GM19397 (cell line): ENCODE data around the gene BAD.
A peak's percentile ranks its signal among the peaks of the same experiment; 100 is the strongest.

Experiments
- ATAC-seq: cut with Tn5 transposase; IDR thresholded peaks from one replicate; pipeline ENCODE4 v1.9.1; 2021; ENCODE audit warnings: mild to moderate bottlenecking, moderate library complexity; ENCODE audit not compliant: unreplicated experiment

The BAD gene

DNA sequence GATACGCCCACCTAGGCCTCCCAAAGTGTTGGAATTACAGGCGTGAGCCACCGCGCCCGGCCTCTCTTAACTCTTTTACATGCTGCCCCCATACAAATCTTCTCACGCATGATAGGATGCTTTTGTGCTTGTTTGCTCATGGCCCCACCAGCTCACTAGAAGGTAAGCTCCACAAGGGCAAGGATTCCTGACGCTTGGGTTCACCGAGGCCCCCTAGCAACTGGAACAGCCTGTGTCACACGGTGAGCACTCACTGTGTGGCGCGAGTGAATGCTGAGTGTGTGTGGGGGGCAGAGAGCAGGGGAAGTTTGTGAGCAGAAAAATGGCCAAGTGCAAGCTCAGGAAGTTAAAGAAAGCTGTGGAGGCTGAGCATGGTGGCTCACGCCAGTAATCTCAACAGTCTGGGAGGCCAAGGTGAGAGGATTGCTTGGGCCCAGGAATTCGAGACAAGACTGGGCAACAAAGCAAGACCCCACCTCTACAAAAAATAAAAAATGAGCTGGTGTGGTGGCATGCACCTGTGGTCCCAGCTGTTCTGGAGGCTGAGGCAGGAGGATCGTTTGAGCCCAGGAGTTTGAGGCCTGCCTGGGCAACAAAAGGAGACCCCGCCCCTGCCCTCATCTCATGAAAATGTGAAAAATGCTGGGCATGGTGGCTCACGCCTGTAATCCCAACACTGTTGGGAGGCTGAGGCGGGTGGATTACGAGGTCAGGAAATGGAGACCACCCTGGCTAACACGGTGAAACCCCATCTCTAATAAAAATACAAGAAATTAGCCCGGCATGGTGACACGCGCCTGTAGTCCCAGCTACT lies 2.3 kb downstream of the BAD start:
- no peak for ATAC-seq

DNA sequence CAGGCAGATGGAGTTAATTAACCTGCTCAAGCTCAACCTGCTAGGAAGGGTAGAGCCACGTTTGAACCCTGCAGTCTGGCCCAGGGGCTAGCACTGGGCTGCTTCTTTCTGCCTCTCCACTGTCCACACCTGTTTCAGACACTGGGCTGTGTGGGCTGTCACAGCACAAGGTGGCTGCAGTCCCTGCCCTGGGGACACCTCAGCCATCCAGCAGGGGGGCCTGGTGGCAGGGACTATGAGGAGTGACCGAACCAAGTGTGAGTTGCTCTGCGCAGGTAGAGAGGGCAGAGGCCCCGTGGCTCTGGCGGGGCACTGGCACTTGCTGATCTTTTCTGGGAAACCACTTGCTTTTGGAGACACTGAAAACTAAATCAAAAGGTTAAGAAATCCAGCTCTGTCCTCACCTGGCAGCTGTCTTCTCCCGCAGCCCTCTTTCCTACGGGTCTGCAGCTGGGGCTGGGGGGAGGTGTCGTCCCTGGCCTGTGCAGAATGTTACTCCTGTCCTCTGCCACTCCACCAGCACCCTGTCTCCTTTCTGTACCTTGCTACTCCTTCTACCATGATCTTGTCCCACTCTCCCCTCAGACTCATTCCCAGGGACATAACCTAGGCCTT lies 5.8 kb downstream of the BAD start:
- no peak for ATAC-seq

DNA sequence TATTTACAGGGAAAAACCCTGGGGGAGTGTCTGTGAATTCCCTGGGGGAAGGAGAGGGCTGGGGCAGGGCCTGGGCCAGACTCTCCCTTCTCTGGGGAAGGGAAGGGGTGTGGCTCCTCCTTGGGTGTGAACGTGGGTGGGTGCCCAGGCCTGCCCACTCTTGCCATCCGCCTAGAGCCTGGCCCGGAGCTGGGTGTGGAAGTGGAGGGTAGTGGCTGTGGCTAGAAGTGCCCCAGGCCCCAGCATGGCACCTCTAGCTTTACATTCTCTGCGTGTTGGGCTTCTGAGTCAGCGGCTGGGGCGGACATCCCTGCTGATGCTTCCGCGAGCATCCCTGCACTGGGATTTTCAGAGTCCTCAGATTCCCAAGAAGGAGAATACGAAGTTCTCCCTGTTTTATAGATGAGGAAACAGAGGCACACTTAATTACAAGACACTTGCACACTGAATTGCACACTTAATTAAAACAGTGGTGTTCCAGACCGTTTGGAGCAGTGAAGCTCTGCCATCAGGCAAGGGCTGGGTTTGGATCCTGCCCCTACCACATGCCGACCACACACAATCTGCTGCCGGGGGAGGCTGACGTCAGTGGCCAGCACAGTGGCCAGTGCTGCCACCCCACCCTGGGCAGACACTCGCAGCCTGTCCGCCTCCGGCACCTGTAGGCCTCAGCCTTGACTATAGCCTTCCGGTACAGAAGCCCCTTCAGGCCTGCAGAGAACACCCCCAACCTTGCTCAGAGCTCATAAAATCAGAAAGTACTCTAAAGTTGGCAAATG lies 7.6 kb downstream of the BAD start:
- ATAC-seq: no peak

DNA sequence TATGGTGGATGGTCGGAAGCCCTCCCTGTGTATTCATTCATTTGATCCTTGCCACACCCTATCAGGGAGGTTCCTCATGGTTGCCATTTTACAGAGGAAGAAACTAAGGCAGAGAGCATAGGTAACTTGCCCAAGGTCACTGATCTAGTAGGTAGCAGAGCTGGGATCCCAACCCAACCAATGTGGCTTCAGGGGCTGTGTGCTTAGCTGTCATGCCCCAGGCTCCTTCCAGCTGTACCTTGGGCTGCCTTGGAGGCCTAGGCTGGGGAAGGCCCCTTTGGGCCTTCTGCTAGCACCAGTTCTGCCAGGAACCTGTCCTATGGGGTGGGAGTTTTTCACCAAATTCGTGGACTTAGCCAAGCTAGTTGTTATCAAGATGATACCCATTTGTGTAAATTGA lies 8.6 kb downstream of the BAD start:
- no peak for ATAC-seq

DNA sequence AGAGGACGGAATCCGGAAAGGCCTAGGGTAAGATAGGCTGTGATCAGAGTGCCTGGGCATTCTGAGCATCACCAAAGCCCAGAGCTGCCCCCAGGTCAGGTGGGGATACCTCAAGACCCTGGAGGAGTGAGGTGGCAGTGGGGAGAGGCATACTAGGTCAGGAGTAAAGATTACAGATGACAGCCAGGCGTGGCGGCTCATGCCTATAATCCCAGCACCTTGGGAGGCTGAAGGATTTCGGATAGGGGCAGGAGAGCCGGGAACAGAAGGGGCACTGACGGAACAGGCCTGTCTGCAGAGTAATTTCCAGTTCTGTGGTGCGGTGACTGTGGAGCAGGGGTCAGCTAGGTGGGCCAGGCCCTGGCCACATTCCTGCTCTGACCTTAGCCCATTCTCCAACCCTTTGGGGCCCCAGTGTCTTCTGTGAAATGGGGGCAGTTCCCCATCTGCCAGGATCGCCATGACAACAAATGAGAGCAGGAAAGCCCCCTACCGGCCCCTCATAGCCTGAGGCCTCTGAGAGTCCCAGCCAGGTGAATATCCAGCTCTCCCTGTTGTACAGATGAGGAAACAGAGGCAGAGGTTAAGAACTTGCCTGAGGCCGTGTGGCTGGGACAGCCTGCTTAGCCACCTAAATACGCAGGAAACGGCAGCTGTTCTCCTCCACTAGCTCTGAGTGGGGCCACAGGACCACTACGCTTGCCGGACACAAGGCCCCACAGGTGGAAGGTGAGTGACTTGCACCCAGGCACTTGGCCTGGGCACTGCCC lies 9.2 kb downstream of the BAD start:
- no peak for ATAC-seq

DNA sequence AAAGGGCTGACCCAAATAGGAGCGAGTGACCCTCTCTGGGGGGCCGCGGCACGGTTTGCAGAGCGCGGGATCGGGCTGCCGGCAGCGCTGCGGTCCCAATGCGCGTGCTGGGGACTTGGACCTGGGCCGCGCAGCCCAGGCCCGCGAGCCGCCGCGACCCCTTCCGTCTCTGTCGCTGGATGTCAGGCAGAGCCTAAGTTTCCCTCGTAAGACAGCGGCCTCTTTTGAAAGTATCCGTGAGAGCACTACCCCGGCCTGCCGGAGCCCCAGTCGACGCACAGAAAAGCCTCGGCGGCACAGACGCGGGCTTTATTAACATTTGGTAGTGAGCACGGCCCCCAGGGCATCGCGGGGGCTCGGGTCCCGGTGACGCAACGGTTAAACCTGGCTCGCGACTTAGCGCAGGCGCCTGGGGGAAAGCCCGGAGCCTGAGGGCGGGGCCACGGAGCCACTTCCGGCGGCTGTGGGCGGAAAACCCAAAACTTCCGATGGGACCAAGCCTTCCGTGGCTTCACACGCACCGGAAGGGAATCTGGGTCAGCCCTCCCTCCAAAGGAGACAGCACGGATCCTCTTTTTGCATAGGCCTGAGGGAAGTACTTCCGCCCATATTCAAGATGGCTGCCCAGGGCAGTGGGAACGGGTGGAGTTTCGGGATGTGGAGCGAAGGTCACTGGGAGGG lies 14.8 kb downstream of the BAD start:
- peak; percentile 58 for ATAC-seq

DNA sequence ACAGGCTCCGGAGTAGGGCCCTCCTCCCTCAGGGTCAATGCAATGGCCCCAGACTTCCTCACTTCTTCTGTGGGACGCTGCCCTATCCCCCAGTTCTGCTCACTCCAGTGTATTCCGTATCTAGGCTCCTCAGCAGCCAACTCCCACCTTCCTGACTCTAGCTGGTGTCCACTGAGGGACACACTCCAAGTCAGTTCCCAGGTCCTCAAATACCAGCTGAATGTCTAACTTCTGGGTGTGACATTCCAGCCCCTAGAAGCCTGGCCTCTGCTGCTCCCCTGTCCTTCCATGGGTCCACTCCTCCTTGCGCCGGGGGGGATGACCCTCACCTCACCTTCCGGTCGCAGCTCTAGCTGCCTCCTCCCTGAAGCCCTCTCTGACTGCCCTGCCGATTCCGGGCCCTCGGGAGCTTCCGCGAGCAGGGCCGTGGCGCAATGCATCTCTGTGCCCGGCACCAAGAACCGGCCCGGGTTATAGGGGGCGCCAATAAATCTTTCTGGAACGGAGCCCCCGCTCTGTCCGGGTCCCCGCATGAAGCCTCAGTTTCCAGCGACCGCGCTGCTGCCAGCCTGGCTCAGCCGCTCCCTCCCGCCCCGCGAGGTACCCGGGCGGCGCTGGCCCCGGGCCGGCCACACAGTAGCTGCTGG lies 15.4 kb downstream of the BAD start:
- ATAC-seq: peak; percentile 16

DNA sequence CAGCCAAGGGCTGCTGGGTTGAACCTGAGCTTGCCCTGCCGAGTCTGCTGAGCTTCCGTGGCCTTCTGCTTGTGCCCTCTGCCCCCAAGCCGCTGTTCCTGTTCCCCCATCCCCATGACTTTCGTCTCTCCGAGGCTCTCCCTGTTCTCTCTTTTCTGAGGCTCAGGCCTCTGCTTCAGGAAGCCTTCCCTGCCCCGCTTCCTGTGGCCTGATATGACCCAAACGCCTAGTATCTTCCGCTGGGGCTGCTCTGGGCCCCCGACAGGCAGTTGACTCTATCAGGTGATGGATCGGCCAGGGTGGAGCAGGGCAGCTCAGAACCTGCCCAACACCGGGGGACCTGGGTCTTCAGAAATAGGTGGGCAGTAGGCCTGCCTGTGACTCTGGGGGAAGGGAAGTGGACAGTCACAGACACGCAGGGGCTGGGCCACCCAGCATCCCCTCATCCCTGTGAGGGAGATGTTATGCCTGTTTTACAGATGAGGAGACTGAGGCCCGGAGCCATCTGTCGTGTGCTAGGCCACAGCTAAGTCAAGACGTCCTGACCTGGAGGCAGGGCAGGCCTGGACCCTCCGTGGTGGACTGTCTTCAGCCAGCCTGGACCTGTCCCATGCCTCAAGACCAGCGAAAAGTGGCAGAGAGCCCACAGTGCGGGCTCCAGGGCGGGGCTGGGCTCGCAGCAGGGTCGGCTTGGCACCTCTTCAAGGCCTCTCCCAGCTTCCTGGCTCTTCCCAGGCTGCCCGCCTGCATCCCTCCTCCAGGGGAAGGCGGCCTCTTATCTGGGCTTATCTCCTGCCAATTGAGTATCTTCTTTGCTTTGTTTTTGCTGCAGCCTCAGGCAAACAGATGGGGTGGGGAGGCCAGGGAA lies 16.2 kb downstream of the BAD start:
- no peak for ATAC-seq

DNA sequence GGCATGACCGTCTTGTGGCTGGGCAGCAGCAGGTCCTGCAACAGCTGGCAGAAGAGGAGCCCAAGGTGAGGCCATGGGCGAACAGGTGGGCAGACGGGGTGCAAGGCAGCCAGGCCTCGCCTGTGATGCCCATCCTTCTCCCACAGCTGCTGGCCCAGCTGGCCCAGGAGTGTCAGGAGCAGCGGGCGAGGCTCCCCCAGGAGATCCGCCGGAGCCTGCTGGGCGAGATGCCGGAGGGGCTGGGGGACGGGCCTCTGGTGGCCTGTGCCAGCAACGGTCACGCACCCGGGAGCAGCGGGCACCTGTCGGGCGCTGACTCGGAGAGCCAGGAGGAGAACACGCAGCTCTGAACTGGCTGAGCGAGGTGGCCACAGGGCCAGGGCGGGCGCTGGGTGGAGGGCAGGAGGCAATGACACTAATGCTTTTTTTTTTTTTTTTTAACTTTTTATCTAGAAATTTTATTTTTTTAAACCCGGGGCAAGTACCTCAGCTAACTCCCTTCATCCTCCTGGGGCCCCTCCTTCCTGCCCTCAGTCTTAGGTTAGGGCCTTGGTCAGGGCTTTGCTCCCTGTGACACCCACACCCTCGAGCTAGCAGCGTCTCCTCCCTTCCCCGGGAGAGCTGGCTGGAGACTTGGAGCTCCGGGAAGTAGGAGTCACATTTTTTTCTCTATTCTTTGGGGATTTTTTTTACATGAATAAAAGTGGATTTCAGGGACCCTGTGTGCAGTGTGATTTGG lies 17.1 kb downstream of the BAD start:
- no peak for ATAC-seq

DNA sequence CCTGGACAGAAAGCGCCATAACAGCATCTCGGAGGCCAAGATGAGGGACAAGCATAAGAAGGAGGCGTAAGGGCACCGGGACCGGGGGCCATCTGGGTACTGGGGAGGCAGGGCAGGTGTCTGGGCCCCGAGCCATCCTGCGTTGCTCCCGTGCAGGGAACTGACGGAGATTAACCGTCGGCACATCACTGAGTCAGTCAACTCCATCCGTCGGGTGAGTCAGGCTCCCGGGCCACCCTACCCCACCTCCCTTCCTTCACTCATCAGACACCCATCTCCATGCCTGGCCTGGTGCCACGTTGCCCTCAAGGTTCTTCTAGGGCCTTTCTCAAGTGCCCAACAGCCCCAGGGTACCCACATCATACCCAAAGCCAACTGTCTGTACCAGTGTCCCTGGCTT lies 18.1 kb downstream of the BAD start:
- no peak for ATAC-seq

DNA sequence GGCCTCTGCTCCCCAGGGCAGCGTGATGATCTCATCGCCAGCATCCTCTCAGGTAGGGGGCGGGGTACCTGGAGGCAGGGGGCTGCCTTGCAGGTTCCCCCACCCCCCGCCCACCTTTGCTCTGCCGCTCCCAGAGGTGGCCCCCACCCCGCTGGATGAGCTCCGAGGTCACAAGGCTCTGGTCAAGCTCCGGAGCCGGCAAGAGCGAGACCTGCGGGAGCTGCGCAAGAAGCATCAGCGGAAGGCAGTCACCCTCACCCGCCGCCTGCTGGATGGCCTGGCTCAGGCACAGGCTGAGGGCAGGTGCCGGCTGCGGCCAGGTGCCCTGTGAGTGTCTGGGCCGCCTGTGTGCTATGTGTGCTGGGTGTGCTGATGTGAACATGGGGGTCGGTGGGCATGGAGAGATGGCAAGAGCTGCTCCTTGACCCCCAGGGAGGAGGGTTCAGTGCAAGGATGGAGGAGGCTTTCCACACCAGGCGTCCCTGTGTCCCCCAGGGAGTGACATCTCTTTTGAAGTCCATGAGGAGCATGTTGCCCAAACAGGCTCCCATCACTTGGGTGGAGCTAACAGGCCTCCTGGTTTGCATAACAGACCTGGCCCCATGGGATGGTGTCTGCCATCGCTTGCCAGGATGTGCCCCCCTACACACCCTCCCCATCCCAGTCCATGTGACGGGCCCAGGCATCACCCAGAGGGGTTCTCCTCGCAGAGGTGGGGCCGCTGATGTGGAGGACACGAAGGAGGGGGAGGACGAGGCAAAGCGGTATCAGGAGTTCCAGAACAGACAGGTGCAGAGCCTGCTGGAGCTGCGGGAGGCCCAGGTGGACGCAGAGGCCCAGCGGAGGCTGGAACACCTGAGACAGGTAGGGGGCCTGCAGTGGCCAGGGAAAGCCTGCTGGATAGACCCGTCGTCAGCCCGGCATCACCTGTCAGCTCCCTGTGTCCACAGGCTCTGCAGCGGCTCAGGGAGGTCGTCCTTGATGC lies 19.0 kb downstream of the BAD start:
- no peak for ATAC-seq

DNA sequence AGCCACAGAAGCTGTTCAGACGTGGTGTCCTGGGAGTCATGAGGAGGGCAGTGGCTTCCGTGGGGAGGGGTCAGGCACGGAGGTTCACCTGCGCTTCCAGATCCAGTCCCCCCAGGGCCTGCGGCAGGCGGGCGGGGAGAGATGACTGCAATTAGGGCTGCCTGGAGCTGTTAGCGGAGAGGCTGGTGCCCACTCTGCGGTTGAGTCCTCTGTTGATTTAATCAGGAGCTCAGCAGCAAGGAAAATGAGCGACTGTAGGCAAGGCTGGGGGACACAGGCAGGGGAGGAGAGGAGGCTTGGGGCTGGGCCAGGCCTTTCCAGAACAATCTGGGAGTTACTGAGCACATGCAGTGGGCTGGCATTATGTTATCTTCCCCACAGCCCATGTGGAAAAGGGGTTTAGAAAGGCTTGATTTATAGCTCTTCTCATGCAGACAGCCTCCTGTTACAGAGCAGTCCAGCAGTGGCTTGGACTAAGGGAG lies 20.1 kb downstream of the BAD start:
- ATAC-seq: no peak

DNA sequence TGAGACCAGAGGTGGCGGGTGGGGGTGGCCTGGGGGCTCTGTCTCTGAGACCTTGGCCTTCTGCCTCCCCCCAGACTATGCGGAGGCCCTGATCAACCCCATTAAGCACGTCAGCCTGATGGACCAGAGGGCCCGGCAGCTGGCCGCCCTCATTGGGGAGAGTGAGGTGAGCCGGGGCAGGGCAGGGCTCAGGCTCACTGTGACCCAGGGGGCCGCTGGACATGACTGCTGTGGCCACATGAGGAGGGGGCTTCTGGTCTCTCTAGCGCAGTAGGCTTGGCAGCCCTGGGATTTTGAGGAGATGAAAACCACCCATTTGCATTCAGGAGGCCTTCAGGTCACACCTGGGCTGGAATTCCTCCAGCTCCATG lies 20.5 kb downstream of the BAD start:
- ATAC-seq: no peak

DNA sequence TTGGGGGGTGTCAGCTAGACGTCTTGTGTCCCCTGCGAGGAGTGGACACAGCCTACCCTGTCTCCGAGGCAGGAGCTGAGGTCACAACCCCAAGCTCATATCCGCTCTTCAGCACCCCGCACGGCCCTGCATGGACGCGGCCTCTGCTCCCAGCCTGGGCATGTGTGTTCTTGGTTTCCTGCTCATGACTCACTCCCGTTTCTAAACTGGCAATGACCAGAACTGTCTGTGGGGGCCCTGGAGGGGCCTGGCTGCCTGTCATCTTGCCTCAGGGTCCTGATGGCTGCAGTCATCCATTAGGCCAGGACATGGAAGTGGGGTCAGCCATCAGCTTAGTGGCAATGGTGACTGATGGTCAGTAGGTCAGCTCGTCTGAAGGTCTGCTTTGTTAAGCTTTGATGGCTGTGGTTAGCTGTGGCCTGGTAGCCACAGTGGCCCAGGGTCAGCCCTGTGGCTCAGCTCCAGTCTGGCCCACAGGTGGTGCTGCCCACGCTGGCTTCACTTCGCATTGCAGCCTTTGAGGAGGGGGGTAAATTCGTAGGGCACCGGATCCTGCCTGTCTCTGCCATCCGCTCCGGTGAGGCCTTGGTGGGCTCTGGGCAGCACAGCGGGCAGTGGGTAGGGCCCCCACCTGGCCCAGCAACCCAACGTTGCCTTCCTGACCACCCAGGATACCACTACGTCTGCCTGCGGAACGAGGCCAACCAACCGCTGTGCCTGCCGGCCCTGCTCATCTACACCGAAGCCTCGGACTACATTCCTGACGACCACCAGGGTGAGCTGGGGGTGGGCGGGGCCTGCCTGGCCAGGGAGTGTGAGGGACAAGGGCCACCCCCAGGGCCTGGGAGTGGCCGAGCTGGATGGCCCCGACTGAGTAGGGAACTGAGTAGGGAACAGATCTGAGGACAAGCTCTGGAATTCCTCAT lies 21.2 kb downstream of the BAD start:
- ATAC-seq: no peak

DNA sequence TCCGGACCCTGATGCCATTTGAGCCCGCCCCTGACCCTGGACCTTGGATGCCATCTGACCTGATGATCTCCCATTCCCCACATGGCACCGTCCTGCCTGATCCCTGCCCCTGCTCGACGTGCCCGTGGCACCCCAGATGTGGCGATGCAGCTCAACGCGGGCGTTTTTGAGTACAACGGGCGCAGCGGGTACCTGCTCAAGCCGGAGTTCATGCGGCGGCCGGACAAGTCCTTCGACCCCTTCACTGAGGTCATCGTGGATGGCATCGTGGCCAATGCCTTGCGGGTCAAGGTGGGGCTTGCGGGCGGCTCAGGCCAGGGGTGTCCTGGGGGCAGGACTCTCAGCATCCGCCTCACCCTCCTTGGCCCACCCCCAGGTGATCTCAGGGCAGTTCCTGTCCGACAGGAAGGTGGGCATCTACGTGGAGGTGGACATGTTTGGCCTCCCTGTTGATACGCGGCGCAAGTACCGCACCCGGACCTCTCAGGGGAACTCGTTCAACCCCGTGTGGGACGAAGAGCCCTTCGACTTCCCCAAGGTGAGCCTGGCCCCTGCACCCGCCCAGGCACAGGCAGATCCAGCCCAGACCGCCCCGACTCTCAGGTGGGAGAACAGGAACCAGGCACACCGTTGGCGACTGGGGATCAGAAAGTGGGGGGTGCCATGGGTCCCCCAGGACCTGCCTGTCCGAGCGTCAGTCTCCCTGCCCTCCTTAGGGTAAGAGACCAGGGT lies 22.0 kb downstream of the BAD start:
- ATAC-seq: no peak
